Raji (cell line): ENCODE data around the gene COL5A1.

Experiments used
- POLR2A ChIP-seq: IDR thresholded peaks from 2 replicates; pipeline ENCODE4 v1.6.1; 2011; ENCODE audit warnings: low read depth, low read length, control low read depth; ENCODE audit not compliant: insufficient read depth

The COL5A1 gene

GRCh38 chr9:134816264-134816663, 174.7 kb downstream of the COL5A1 start:
- no peak for TF ChIP-seq POLR2A

GRCh38 chr9:134818000-134818568, 176.5 kb downstream of the COL5A1 start:
- TF ChIP-seq POLR2A: no peak

DNA sequence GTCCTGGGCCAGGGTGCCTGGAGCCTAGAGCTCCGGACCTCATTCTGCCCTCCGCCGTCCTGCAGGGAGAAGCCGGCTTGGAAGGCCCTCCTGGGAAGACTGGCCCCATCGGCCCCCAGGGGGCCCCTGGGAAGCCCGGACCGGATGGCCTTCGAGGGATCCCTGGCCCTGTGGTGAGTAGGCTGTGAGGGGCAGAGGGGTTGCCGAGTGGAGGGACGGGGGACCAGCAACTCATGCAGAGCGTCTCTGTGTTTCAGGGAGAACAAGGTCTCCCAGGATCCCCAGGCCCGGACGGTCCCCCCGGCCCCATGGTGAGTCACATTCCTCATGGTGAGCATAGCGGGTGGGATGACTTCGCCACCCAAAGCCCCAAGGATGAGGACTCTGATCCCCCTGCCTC, 177.0 kb downstream of the COL5A1 start:
- TF ChIP-seq POLR2A: no peak

DNA sequence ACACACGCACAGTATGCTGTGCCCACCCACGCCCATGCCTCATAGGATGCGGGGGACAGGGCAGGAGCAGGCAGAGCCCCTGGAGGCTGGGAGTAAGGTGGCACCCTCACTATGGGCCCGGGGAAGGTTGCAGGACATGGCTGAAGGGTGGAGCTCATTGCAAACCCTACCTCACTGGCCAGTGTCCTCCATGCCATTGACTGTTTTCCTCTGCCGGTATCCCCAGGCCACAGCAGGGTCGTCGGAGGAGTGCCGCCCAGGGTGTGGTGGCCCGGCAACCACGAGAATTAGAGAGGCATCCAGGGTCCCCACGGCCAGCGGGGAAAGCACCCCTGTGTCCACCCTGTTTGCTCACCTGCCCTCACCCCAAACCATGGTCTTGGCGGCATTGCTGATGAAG, 179.3 kb downstream of the COL5A1 start:
- no peak for TF ChIP-seq POLR2A

DNA sequence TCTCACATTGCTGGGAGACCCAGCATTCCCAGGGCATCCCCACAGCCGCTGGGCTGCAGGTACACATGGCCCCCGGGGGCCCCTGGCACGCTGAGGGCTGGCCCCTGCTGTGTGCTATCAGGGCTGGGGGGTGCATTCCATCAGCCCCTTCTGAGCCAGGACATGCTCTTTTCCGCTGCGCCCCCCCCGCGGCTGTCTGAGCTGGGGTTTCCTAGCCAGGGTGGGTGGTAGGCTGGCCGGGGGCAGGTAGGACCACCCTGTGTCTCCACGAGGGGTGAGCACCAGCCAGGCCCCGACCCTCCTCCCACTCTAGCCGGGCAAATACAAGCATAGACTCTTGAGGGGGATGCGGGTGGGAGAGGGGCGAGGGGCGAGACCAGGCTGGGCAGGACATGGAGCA, 180.9 kb downstream of the COL5A1 start:
- no peak for TF ChIP-seq POLR2A

DNA sequence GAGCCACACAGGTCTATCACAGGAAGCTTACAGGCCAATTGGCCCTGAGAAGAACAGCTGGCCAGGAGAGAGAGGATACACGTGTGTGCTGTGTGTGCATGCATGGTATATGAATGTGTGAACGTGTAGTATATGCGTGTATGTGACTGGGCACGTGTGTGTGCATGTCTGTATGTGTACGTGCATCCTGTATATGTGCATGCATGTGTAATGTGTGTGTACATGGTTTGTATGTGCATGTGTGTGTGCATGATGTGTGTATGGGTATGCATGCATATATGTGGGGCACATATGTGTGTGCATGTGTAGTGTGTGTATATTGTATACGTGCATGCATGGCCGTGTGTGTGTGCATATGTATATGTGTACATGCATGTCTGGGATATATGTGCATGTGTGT, 182.0 kb downstream of the COL5A1 start:
- no peak for TF ChIP-seq POLR2A

DNA sequence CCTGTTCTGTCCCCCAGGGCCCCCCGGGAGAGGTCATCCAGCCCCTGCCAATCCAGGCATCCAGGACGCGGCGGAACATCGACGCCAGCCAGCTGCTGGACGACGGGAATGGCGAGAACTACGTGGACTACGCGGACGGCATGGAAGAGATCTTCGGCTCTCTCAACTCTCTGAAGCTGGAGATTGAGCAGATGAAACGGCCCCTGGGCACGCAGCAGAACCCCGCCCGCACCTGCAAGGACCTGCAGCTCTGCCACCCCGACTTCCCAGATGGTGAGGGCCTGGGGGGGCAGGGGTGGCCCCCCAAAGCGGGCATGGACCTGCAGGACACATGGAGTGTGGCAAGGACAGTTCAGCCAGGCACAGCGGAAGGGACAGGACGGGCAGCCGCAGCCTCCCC, 183.0 kb downstream of the COL5A1 start:
- no peak for TF ChIP-seq POLR2A

DNA sequence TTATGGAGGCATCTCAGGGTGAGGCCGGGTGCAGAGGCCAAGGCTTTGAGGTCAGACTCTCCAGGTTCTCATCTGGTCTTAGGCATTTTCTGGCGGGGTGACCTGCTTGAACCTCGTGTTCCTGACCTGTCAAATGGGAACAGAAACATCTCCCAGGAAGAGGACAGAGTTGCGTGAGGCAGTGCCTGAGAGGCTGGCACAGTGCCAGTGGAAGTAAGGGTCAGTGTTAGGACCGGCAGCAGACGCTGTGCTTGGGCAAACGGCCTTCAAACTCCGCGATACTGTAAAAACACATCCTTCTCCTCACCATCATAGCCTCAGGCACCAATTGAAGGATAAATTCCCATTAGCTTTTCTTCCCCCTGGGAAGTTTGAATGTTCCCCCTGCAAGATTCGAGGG, 183.4 kb downstream of the COL5A1 start:
- no peak for TF ChIP-seq POLR2A

GRCh38 chr9:134826336-134827285, 185.0 kb downstream of the COL5A1 start:
- TF ChIP-seq POLR2A: no peak

DNA sequence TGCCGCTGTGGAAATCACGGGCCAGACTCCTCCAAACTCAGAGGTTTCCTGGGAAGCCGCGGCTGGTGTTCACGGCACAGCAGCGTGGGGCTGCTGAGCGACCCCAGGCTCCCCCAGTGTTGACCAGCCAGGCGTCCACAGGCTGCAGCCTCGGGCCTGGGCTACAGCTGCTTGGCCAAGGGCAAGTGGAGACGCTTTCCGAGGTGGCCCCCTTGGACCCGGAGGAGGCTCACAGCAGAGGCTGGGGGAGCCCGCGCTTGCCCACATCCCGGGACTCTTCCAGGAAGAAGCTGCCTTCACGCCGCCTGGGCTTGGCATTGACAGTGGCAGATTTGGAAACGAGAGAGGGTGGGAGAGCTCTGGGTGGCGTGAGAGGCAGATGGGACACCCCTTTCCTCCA, 186.0 kb downstream of the COL5A1 start:
- no peak for TF ChIP-seq POLR2A

- no peak for TF ChIP-seq POLR2A
These were observed 186.4 kb downstream of the COL5A1 start for GRCh38 chr9:134827993-134828392.

DNA sequence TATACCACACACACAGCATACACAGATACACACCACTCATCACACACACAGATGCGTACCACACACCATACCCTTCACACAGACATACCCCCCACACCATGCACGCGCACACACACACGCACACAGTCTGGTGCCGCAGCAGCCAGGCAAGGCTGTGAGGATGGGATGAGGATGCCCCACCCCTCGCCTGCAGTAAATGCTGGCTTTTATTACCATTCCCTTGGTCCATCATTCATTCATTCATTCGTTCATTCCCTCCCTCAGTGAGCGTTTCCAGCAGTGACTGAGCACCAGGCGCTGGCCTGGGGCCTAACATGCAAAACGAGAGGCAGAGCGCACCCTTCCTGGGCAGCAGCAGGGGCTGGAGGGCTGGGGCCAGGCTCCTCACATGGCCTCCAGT, 187.3 kb downstream of the COL5A1 start:
- no peak for TF ChIP-seq POLR2A

DNA sequence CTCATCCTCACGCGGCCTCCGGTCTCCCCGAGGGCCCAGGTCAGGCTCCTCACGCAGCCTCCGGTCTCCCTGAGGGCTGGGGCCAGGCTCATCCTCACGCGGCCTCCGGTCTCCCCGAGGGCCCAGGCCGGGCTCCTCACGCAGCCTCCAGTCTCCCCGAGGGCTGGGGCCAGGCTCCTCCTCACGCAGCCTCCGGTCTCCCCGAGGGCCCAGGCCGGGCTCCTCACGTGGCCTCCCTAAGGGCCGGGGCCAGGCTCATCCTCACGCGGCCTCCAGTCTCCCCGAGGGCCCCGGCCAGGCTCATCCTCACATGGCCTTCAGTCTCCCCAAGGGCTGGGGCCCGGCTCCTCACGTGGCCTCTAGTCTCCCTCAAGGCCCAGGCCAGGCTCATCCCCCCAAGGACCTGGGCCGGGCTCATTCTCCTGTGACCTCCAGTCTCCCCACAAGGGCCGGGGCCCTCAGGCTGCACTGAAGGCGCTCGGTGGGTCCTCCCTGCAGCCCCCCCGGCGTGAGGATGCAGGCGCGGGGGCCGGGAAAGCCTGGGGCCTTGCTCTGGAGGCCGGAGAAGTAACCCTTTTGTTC, 187.8 kb downstream of the COL5A1 start:
- no peak for TF ChIP-seq POLR2A

- TF ChIP-seq POLR2A: no peak
These were observed 188.5 kb downstream of the COL5A1 start for GRCh38 chr9:134830126-134830525.

DNA sequence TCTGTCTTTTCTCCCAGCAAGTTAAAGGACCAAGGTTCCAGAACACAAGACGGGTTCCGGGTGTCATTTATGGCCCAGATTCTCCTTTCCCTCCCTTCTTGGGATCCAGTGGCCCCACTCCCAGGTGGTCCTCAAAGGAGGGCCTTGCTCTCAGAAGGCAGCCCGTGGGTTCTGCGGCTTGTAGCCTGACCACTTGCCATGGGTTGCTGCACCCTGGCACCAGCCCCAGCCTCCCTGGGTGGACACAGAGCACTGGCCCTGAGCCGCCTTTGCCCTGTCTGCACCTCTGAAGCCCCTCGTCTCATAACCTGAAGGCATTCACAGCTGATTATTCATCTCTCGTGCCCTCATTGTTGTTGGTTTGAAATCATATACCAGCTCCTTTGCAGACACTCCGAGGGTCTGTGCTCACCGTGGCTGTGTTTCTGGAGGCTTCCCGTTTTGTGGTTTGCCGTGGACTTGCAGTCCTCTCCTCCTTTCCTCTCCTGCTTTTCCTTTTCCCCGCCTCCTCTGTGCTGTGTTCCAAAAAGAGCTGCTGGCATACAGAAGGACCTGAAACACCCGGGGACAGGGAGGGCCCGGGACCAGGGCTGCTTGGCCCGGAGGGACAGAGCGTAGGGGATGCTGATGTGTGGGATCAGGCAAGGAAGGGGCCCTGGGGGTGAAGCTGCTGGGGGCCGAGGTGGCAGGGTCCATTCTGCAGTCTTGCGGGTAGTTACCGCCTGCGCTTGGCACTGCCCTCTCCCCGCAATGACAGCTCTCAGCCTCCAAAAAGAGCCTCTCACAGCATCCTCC, 189.5 kb downstream of the COL5A1 start:
- no peak for TF ChIP-seq POLR2A
